ENCODE results near the gene LYSMD3. TPM values are rescaled to one million over a fixed set of nuclear protein-coding genes. Genes with fewer than 3 reads are reported as not detected.
A peak's percentile ranks its signal among the peaks of the same experiment; 100 is the strongest.

The LYSMD3 gene
- total and polyA plus RNA-seq, 7 donors, result 8.0 to 23.7 (median 15.5) TPM

DNA sequence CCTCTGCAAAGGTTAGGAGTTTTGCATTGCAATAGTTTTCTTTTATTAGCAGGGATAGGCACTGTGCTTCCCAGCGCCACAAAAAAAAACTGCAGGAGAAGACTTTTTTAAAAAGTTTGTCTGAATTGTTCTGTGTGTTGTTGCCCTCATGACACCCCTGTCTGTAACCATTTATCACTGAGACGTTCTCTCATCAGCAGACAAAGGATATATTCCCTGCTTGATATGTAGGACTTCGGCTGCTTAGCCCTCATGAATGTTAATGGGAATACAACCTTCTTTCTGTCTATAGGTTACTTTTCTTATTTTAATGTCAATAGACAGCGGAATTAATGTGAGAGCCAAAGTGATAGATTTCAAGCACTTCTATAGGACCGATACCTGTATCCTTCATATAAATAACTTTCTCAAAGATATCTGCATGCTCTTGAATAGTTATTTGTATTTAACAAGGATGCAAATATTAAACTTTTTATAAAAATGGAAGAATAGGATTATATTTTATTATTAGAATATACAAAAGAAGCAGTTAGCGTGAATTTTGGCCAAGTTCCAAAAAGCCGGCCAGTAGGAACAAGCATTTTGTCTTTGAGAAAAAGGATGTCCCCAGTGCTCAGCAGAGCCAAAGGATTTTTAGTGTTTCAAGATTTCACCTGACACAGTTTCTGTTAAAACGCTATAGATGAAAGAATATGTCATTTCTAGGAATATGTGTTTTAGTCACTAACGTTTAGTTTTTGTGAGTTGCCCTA, 1.5 kb upstream of the LYSMD3 start:
- Histone ChIP-seq H3K4me1 (peaks cover 0 to 38% (median 19%) of the 10 kb centered on the region in 4 donors), H3K4me3 (peak overlapping the region in 2 of 4 donors; percentile 84 to 93), H3K27ac (peak overlapping the region in 3 of 4 donors; percentile 91 to 96 (median 96)), H3K27me3 (no peaks in the 10 kb centered on the region), H3K9me3 (no peaks in the 10 kb centered on the region), H3K36me3 (no peaks in the 10 kb centered on the region)
- 53 to 69% methylated on average over 9 of the region's 9 CpGs for WGBS, 2 donors
- intact Hi-C loops (cut with DNase I), result no loop called here
- DNase-seq, result no peak
- TF ChIP-seq POLR2A (IDR thresholded peaks at IDR 0.05) (no peak), POLR2AphosphoS5 (IDR thresholded peaks at IDR 0.05) (no peak), EP300 (IDR thresholded peaks at IDR 0.05) (no peak)
- TF ChIP-seq, protein P1, sequence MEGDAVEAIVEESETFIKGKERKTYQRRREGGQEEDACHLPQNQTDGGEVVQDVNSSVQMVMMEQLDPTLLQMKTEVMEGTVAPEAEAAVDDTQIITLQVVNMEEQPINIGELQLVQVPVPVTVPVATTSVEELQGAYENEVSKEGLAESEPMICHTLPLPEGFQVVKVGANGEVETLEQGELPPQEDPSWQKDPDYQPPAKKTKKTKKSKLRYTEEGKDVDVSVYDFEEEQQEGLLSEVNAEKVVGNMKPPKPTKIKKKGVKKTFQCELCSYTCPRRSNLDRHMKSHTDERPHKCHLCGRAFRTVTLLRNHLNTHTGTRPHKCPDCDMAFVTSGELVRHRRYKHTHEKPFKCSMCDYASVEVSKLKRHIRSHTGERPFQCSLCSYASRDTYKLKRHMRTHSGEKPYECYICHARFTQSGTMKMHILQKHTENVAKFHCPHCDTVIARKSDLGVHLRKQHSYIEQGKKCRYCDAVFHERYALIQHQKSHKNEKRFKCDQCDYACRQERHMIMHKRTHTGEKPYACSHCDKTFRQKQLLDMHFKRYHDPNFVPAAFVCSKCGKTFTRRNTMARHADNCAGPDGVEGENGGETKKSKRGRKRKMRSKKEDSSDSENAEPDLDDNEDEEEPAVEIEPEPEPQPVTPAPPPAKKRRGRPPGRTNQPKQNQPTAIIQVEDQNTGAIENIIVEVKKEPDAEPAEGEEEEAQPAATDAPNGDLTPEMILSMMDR (IDR thresholded peaks at IDR 0.05), result no peak

DNA sequence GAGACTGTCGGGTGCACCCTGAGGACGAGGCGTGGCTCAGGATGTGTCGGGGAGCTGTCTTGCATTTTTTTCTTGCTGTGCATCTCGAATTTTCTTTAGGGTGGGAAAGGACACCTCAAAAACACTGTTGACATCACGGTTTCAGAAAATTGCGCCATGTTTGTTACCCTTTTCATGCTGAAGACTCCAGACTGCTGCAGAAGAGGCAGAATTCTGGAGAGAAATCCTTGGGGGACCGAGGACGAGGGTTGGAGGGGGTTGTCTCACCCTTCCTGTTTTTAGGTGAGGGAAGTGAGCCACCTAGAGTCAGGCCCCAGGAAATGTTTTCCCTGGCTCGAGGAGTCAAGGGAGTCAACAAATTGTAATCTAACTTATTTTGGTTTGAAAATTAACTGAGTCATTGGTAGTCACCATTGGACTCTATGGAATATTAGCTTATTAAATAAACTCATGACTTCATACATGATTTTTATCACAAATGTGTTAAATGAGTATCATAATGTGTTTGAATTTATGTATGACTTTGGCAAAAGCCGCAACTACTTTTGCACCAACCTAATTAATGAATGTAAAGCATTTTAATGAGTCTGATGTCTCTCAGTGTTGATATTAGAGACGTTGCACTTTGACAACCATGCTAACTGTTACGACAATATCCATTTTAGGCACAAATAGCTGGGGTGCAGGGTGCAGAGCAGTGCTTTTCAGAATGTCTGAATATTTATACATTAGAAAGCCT, 724 bp upstream of the LYSMD3 start:
- Histone ChIP-seq H3K4me1 (peaks cover 0 to 38% (median 19%) of the 10 kb centered on the region in 4 donors), H3K36me3 (peaks cover 0 to 3% (median 0%) of the 10 kb centered on the region in 4 donors), H3K4me3 (peak overlapping the region; percentile 70 to 95 (median 88)), H3K27ac (peak overlapping the region; percentile 91 to 96 (median 94)), H3K27me3 (no peaks in the 10 kb centered on the region), H3K9me3 (no peaks in the 10 kb centered on the region)
- TF ChIP-seq POLR2AphosphoS5 (IDR thresholded peaks at IDR 0.05) (peak in 1 of 4 donors; percentile 5), POLR2A (IDR thresholded peaks at IDR 0.05) (no peak), EP300 (IDR thresholded peaks at IDR 0.05) (peak in 1 of 4 donors; percentile 5)
- TF ChIP-seq, protein P1 (IDR thresholded peaks at IDR 0.05), result peak; percentile 61 to 80 (median 63)
- intact Hi-C loops (cut with DNase I), result loop anchor here (1.0 to 10.0 kb wide), 4 partner anchors 56 to 1645 kb away; partner anchors contain the start of genes CETN3, MBLAC2, MEF2C and POLR3G
- peak; percentile 80 for DNase-seq
- WGBS, 2 donors, result 4 to 9% methylated on average over 13 of the region's 13 CpGs

DNA sequence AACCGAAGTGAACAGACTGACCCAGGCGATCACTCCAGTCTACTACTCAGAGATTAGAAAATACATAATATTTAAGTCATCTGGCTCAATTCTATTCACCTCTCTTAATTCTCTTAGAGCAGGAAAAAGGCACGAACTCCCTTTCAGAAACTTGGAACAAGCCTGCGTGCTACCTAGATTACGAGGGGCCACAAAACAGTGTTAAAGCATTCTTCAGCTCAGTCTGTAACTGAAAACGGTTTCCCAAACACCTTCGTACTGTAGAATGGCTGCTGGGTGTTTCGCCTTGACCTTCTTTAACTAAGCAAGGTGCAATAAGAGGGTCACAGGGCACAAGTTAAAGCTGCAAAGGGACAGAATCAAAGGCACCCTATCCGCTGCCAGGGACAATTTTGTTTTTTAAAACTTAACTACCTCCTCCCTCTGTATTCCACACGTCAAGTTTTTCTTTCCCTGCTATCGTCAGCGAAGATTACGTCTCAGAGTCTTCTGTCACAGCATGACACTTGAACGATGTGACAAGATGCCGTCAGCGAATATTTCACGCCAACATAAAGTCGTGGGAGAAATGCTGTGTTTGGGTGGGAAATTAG, 687 bp downstream of the LYSMD3 start:
- Histone ChIP-seq H3K4me3 (peak overlapping the region; percentile 70 to 95 (median 88)), H3K27me3 (no peaks in the 10 kb centered on the region), H3K9me3 (no peaks in the 10 kb centered on the region), H3K36me3 (peaks cover 0 to 17% (median 0%) of the 10 kb centered on the region in 4 donors), H3K27ac (peak overlapping the region; percentile 91 to 96 (median 94)), H3K4me1 (peaks cover 0 to 38% (median 19%) of the 10 kb centered on the region in 4 donors)
- WGBS, 2 donors, result 1 to 7% methylated on average over 18 of the region's 18 CpGs
- intact Hi-C loops (cut with DNase I), result loop anchor here (1.0 to 10.0 kb wide), 4 partner anchors 54 to 1644 kb away; partner anchors contain the start of genes CETN3, MBLAC2, MEF2C and POLR3G
- no peak for TF ChIP-seq POLR2A (IDR thresholded peaks at IDR 0.05)
- TF ChIP-seq EP300 (IDR thresholded peaks at IDR 0.05), result no peak
- TF ChIP-seq, protein P1 (IDR thresholded peaks at IDR 0.05), result no peak
- no peak for TF ChIP-seq POLR2AphosphoS5 (IDR thresholded peaks at IDR 0.05)
- no peak for DNase-seq

DNA sequence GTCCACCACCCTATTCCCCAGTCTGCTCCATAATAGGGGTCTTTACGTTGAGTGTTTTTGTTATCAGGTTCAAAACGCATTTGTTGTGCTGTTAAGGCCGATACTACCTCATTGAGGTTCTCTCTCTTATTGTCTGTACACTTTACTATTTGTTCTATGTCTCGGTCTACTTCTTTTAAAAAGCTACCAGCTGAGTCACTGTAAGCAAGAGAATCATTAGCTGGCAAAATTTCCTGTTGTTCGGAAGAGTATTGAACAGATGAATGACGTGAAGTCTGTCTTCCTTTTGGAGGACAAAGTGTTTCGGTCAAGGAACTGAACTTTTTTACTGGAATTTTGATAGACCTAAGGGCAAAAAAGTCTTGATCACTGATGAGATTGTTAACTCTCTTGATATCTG, 10.3 kb downstream of the LYSMD3 start:
- TF ChIP-seq, protein P1 (IDR thresholded peaks at IDR 0.05), result no peak
- no peak for TF ChIP-seq POLR2AphosphoS5 (IDR thresholded peaks at IDR 0.05)
- no peak for TF ChIP-seq POLR2A (IDR thresholded peaks at IDR 0.05)
- no peak for TF ChIP-seq EP300 (IDR thresholded peaks at IDR 0.05)
- H3K36me3 ChIP-seq, result peaks cover 4 to 62% (median 6%) of the 10 kb centered on the region in 4 donors
- intact Hi-C loops (cut with DNase I), result no loop called here
- no peaks in the 10 kb centered on the region for H3K4me1 ChIP-seq
- H3K27ac ChIP-seq, result no peak overlapping the region
- no peak overlapping the region for H3K4me3 ChIP-seq
- no peak for DNase-seq
- H3K27me3 ChIP-seq, result no peaks in the 10 kb centered on the region
- no peaks in the 10 kb centered on the region for H3K9me3 ChIP-seq
- 94 to 96% methylated on average over 7 of the region's 7 CpGs for WGBS, 2 donors
